CD8-positive, alpha-beta memory T cell (primary cell): Measurements from ENCODE around the gene ASXL2. TPM values are rescaled to one million over a fixed set of nuclear protein-coding genes. Genes with fewer than 3 reads are reported as not detected.

ENCODE experiments used
- CTCF ChIA-PET: fragments of 350-600 bp; sonication (Branson Sonifier 250); formaldehyde crosslinking; loops from one replicate; lab custom pipeline; 2021; ENCODE audit warnings: antibody characterized with exemption; lab: Charles Lee
- POLR2A ChIA-PET: fragments of 350-600 bp; sonication (Branson Sonifier 250); formaldehyde crosslinking; loops from one replicate; lab custom pipeline; 2021; ENCODE audit warnings: antibody characterized with exemption; lab: Charles Lee
- DNase-seq, 5 donors: peaks; one replicate each; pipeline versions ENCODE4 v3.0.0 to v3.0.0-alpha.2; 2020 to 2022; ENCODE audit warnings: mixed read lengths in 1 of 5
- H3K27ac ChIP-seq: one replicate; pipeline ENCODE4 v1.7.0; 2013; ENCODE audit warnings: low read depth, mild to moderate bottlenecking, low read length, moderate library complexity
- H3K27me3 ChIP-seq: 2 replicates; pipeline ENCODE4 v1.7.0; 2013; ENCODE audit warnings: low read length, mild to moderate bottlenecking; ENCODE audit not compliant: insufficient read depth, poor library complexity, severe bottlenecking
- H3K36me3 ChIP-seq: 2 replicates; pipeline ENCODE4 v1.7.0; 2013; ENCODE audit warnings: mild to moderate bottlenecking, low read length, moderate library complexity; ENCODE audit not compliant: insufficient read depth
- H3K4me1 ChIP-seq: 2 replicates; pipeline ENCODE4 v1.7.0; 2013; ENCODE audit warnings: mild to moderate bottlenecking, low read length, moderate library complexity; ENCODE audit not compliant: insufficient read depth
- H3K4me3 ChIP-seq: 2 replicates; pipeline ENCODE4 v1.7.0; 2013; ENCODE audit warnings: mild to moderate bottlenecking, low read length
- H3K9me3 ChIP-seq: 2 replicates; pipeline ENCODE4 v1.7.0; 2013; ENCODE audit warnings: mild to moderate bottlenecking, low read length
- H3K27ac Mint-ChIP-seq, 8 donors: one replicate each; pipeline ENCODE4 v1.8.0; 2020 to 2021; ENCODE audit warnings: mixed read lengths in 8 of 8, mild to moderate bottlenecking in 6 of 8, inconsistent platforms in 3 of 8, moderate library complexity in 3 of 8
- H3K27me3 Mint-ChIP-seq, 2 donors: one replicate each; pipeline ENCODE4 v1.8.0; 2020 to 2021; ENCODE audit warnings: mixed read lengths in 2 of 2, mild to moderate bottlenecking in 1 of 2, moderate library complexity in 1 of 2
- H3K36me3 Mint-ChIP-seq, 3 donors: one replicate each; pipeline ENCODE4 v1.8.0; 2020 to 2021; ENCODE audit warnings: mixed read lengths in 3 of 3, inconsistent platforms in 1 of 3, mild to moderate bottlenecking in 1 of 3
- H3K4me1 Mint-ChIP-seq, 3 donors: one replicate each; pipeline ENCODE4 v1.8.0; 2020 to 2021; ENCODE audit warnings: mixed read lengths in 3 of 3, inconsistent platforms in 1 of 3, mild to moderate bottlenecking in 1 of 3
- H3K4me3 Mint-ChIP-seq, 7 donors: one replicate each; pipeline ENCODE4 v1.8.0; 2020 to 2021; ENCODE audit warnings: mixed read lengths in 7 of 7, mild to moderate bottlenecking in 6 of 7, moderate library complexity in 4 of 7, inconsistent platforms in 2 of 7
- H3K9me3 Mint-ChIP-seq, 5 donors: one replicate each; pipeline ENCODE4 v1.8.0; 2020 to 2022; ENCODE audit warnings: mixed read lengths in 5 of 5, mild to moderate bottlenecking in 3 of 5, moderate library complexity in 2 of 5, inconsistent platforms in 1 of 5
- polyA plus RNA-seq: library from polyadenylated mRNA; unstranded; fragments of 300-500 nt; fragmentation: Illumina TruSeq; gene quantifications from one replicate; pipeline ENCODE4 v1.2.3, GENCODE V29; 2021
- total RNA-seq, 2 experiments: library from RNA; stranded (reverse); gene quantifications; one replicate each; pipeline ENCODE4 v1.2.3, GENCODE V29; 2021

The ASXL2 gene
- total and polyA plus RNA-seq, 3 experiments from 2014 or later = 10.9 to 72.7 (median 67.5) TPM

DNA sequence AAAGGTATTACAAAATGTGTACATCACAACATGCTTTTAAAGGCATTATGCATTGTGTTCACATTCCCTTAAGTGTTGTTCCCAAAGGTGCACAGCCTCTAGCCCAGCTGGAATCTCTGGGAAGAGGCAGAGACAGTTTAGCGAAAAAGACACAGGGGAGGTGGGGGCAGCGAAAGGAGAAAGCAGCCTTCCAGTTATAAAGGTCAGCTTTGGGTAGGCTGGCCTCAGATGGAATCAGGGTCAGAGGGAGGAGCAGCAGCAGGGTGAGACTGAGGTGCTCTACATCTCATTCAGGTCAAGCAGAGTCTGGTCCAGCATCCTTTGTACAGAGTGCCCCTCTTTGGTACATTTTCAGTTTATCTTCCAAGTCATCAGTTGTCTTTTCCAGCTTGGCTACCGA lies 68.6 kb downstream of the ASXL2 start:
- CTCF ChIA-PET = interaction anchor here (1.6 kb wide), 1 partner anchor 20 kb away, joined by 4 read pairs; no protein-coding TSS in a partner anchor
- Mint-ChIP-seq H3K36me3 (peaks cover 3 to 37% (median 16%) of the 10 kb centered on the region in 3 donors), H3K4me3 (no peak overlapping the region), H3K27ac (no peak overlapping the region), H3K27me3 (no peaks in the 10 kb centered on the region), H3K4me1 (peaks cover 40 to 67% (median 63%) of the 10 kb centered on the region in 3 donors), H3K9me3 (no peaks in the 10 kb centered on the region)
- H3K27me3 ChIP-seq = no peaks in the 10 kb centered on the region
- POLR2A ChIA-PET = interaction anchor here (0.7 kb wide), 1 partner anchor 15 kb away, joined by 3 read pairs; no protein-coding TSS in a partner anchor
- DNase-seq = no peak
- peaks cover 4% of the 10 kb centered on the region for H3K4me1 ChIP-seq
- H3K36me3 ChIP-seq = no peaks in the 10 kb centered on the region
- H3K4me3 ChIP-seq = no peak overlapping the region
- no peaks in the 10 kb centered on the region for H3K9me3 ChIP-seq
- H3K27ac ChIP-seq = no peak overlapping the region

- Histone ChIP-seq H3K36me3 (no peaks in the 10 kb centered on the region), H3K4me1 (no peaks in the 10 kb centered on the region), H3K4me3 (no peak overlapping the region), H3K9me3 (no peaks in the 10 kb centered on the region), H3K27ac (no peak overlapping the region), H3K27me3 (no peaks in the 10 kb centered on the region)
- CTCF ChIA-PET = no interaction called here
- Mint-ChIP-seq H3K27me3 (no peaks in the 10 kb centered on the region), H3K4me1 (peaks cover 31 to 64% (median 51%) of the 10 kb centered on the region in 3 donors), H3K36me3 (peaks cover 3 to 53% (median 23%) of the 10 kb centered on the region in 3 donors), H3K9me3 (no peaks in the 10 kb centered on the region), H3K27ac (peak overlapping the region in 2 of 8 donors; percentile 8 to 75), H3K4me3 (no peak overlapping the region)
- no peak for DNase-seq
- POLR2A ChIA-PET = no interaction called here
These were observed 70.3 kb downstream of the ASXL2 start for GRCh38 chr2:25808006-25808383.

- no peak for DNase-seq
- Histone ChIP-seq H3K27ac (no peak overlapping the region), H3K9me3 (no peaks in the 10 kb centered on the region), H3K4me1 (no peaks in the 10 kb centered on the region), H3K36me3 (no peaks in the 10 kb centered on the region), H3K4me3 (no peak overlapping the region), H3K27me3 (no peaks in the 10 kb centered on the region)
- H3K36me3 Mint-ChIP-seq = peaks cover 3 to 57% (median 23%) of the 10 kb centered on the region in 3 donors
- ChIA-PET POLR2A (no interaction called here), CTCF (interaction anchor here (0.8 kb wide), 1 partner anchor 17 kb away, joined by 3 read pairs; no protein-coding TSS in a partner anchor)
- H3K9me3 Mint-ChIP-seq = no peaks in the 10 kb centered on the region
- H3K4me3 Mint-ChIP-seq = no peak overlapping the region
- H3K27me3 Mint-ChIP-seq = no peaks in the 10 kb centered on the region
- no peak overlapping the region for H3K27ac Mint-ChIP-seq
- H3K4me1 Mint-ChIP-seq = peaks cover 27 to 61% (median 43%) of the 10 kb centered on the region in 3 donors
These were observed 71.3 kb downstream of the ASXL2 start for GRCh38 chr2:25806941-25807340.

DNA sequence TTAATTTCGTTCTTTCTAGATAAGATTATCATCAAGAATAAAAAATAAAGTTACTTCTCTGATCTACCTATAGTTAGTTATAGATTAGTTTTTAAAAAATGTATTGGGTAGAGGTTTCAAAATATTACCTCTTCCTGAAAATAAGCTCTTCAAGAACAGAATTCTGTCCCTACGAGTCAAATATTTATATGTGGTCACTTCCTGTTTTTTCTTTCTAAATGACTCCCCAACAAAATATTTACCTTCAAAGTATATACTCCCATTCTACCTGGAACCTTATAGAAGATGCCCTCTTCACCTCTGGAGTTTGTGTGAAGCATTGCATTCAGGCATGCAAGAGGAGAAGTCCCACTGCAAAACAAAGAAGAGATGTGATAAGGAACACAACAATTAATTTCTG lies 72.3 kb downstream of the ASXL2 start:
- Histone ChIP-seq H3K27ac (no peak overlapping the region), H3K36me3 (no peaks in the 10 kb centered on the region), H3K4me3 (no peak overlapping the region), H3K9me3 (no peaks in the 10 kb centered on the region), H3K4me1 (peaks cover under 1% of the 10 kb centered on the region), H3K27me3 (no peaks in the 10 kb centered on the region)
- H3K27me3 Mint-ChIP-seq = no peaks in the 10 kb centered on the region
- ChIA-PET CTCF (interaction anchor here (0.6 kb wide), 1 partner anchor 339 kb away, joined by 3 read pairs; no protein-coding TSS in a partner anchor), POLR2A (no interaction called here)
- peak overlapping the region in 2 of 8 donors; percentile 8 to 77 for H3K27ac Mint-ChIP-seq
- H3K4me1 Mint-ChIP-seq = peaks cover 32 to 70% (median 40%) of the 10 kb centered on the region in 3 donors
- H3K4me3 Mint-ChIP-seq = no peak overlapping the region
- no peaks in the 10 kb centered on the region for H3K9me3 Mint-ChIP-seq
- no peak for DNase-seq
- H3K36me3 Mint-ChIP-seq = peaks cover 3 to 64% (median 23%) of the 10 kb centered on the region in 3 donors

GRCh38 chr2:25804338-25804737 lies 73.9 kb downstream of the ASXL2 start:
- Histone ChIP-seq H3K4me1 (peaks cover 6% of the 10 kb centered on the region), H3K4me3 (no peak overlapping the region), H3K36me3 (peaks cover 1% of the 10 kb centered on the region), H3K9me3 (no peaks in the 10 kb centered on the region), H3K27ac (no peak overlapping the region), H3K27me3 (no peaks in the 10 kb centered on the region)
- Mint-ChIP-seq H3K4me3 (no peak overlapping the region), H3K36me3 (peaks cover 6 to 61% (median 21%) of the 10 kb centered on the region in 3 donors), H3K4me1 (peaks cover 22 to 66% (median 27%) of the 10 kb centered on the region in 3 donors), H3K27ac (peak overlapping the region in 1 of 8 donors; percentile 15), H3K27me3 (no peaks in the 10 kb centered on the region), H3K9me3 (no peaks in the 10 kb centered on the region)
- ChIA-PET CTCF (no interaction called here), POLR2A (no interaction called here)
- DNase-seq = no peak

GRCh38 chr2:25799301-25799700 lies 79.0 kb downstream of the ASXL2 start:
- peaks cover 15% of the 10 kb centered on the region for H3K36me3 ChIP-seq
- Mint-ChIP-seq H3K27me3 (no peaks in the 10 kb centered on the region), H3K27ac (peak overlapping the region; percentile 6 to 91 (median 58)), H3K4me1 (peaks cover 54 to 83% (median 55%) of the 10 kb centered on the region in 3 donors), H3K9me3 (no peaks in the 10 kb centered on the region), H3K36me3 (peaks cover 22 to 64% (median 25%) of the 10 kb centered on the region in 3 donors), H3K4me3 (no peak overlapping the region)
- H3K4me3 ChIP-seq = no peak overlapping the region
- no peaks in the 10 kb centered on the region for H3K27me3 ChIP-seq
- H3K9me3 ChIP-seq = no peaks in the 10 kb centered on the region
- DNase-seq = no peak
- ChIA-PET CTCF (no interaction called here), POLR2A (interaction anchor here (0.6 kb wide), 1 partner anchor 28 kb away, joined by 3 read pairs; no protein-coding TSS in a partner anchor)
- H3K4me1 ChIP-seq = peaks cover 51% of the 10 kb centered on the region
- H3K27ac ChIP-seq = no peak overlapping the region

DNA sequence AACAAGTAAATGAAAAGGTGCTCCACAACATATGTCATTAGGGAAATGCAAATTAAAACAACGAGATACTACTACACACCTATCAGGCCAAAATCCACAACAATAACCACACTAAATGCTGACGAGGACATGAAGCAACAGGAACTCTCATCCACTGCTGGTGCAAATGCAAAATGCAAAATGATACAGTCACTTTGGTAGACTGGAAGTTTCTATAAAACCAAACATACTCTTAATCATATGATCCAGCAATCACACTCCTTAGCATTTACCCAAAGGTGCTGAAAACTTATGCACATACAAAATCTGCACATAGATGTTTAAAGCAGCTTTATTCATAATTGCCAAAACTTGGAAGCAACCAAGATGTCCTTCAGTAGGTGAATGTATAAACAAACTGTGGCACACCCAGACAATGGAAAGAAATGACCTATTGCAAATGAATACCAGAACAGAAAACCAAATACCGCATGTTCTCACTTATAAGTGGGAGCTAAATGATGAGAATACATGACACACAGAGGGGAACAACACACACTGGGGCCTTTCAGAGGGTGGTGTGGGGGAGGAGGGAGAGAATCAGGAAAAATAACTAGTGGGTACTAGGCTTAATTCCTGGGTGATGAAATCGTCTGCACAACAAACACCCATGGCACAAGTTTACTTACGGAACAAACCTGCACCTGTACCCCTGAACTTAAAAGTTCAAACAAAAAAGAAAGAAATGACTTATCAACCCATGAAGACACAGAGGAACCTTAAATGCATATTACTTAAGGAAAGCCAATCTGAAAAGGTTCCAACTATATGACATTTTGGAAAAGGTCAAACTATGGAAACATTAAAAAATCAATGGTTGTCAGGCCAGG lies 80.4 kb downstream of the ASXL2 start:
- Histone ChIP-seq H3K27me3 (no peaks in the 10 kb centered on the region), H3K27ac (no peak overlapping the region), H3K9me3 (no peaks in the 10 kb centered on the region), H3K4me1 (peaks cover 61% of the 10 kb centered on the region), H3K36me3 (peaks cover 15% of the 10 kb centered on the region), H3K4me3 (no peak overlapping the region)
- DNase-seq = no peak
- H3K27ac Mint-ChIP-seq = peak overlapping the region; percentile 67 to 93 (median 86)
- H3K27me3 Mint-ChIP-seq = no peaks in the 10 kb centered on the region
- no peaks in the 10 kb centered on the region for H3K9me3 Mint-ChIP-seq
- H3K4me1 Mint-ChIP-seq = peaks cover 62 to 85% (median 68%) of the 10 kb centered on the region in 3 donors
- H3K36me3 Mint-ChIP-seq = peaks cover 18 to 58% (median 25%) of the 10 kb centered on the region in 3 donors
- peak overlapping the region in 2 of 7 donors; percentile 41 to 65 for H3K4me3 Mint-ChIP-seq
- CTCF ChIA-PET = interaction anchor here (0.6 kb wide), 1 partner anchor 52 kb away, joined by 3 read pairs; no protein-coding TSS in a partner anchor
- POLR2A ChIA-PET = interaction anchor here (0.6 kb wide), 1 partner anchor 111 kb away, joined by 4 read pairs; no protein-coding TSS in a partner anchor
